Suprapubic skin (tissue), 4 donors: ENCODE data around the gene RALA. TPM values are rescaled to one million over a fixed set of nuclear protein-coding genes. Genes with fewer than 3 reads are reported as not detected.

Experiments used
- DNase-seq, 2 donors: peaks; one replicate each; pipeline ENCODE4 v3.0.0-alpha.2; 2019; ENCODE audit warnings: low spot score in 2 of 2
- H3K27ac ChIP-seq: fragments of 200-600 bp; sonication (generic); one replicate; pipeline ENCODE4 v1.5.1; 2019
- H3K27me3 ChIP-seq: fragments of 200-600 bp; sonication (generic); one replicate; pipeline ENCODE4 v1.5.1; 2019
- H3K36me3 ChIP-seq: fragments of 200-600 bp; sonication (generic); one replicate; pipeline ENCODE4 v1.5.1; 2019
- H3K4me1 ChIP-seq: fragments of 200-600 bp; sonication (generic); one replicate; pipeline ENCODE4 v1.5.1; 2019
- H3K4me3 ChIP-seq: fragments of 200-600 bp; sonication (generic); one replicate; pipeline ENCODE4 v1.5.1; 2019; ENCODE audit warnings: mild to moderate bottlenecking
- H3K9me3 ChIP-seq: fragments of 200-600 bp; sonication (generic); one replicate; pipeline ENCODE4 v1.5.1; 2019
- CTCF ChIP-seq, 2 donors: fragments of 200-600 bp in 1 of 2; fragments of 450-650 bp in 1 of 2; sonication (generic) in 1 of 2; IDR thresholded peaks; one replicate each; pipeline ENCODE4 v1.5.1; 2016 to 2019; ENCODE audit warnings: antibody characterized with exemption in 2 of 2, mild to moderate bottlenecking in 1 of 2, moderate library complexity in 1 of 2
- EP300 ChIP-seq: sonication (generic); formaldehyde crosslinking; IDR thresholded peaks from one replicate; pipeline ENCODE4 v1.6.1; 2017; ENCODE audit warnings: antibody characterized with exemption
- POLR2A ChIP-seq, 2 donors: fragments of 450-650 bp; IDR thresholded peaks; one replicate each; pipeline ENCODE4 v1.6.1; 2017; ENCODE audit warnings: antibody characterized with exemption in 2 of 2, mild to moderate bottlenecking in 2 of 2, moderate library complexity in 2 of 2
- POLR2AphosphoS5 ChIP-seq, 3 donors: sonication (generic); formaldehyde crosslinking; IDR thresholded peaks; one replicate each; pipeline ENCODE4 v1.6.1; 2017; ENCODE audit warnings: antibody characterized with exemption in 3 of 3
- WGBS: methylation state at CpG from one replicate; pipeline ENCODE4 v1.1.5; 2018; 5-methylcytosine and 5-hydroxymethylcytosine counted together
- total RNA-seq, 4 donors: library from RNA; depleted of rRNA; stranded (reverse); fragments of >200 nt; gene quantifications; one replicate each; pipeline ENCODE4 v1.1.0, GENCODE V29; 2016

Gene RALA
- total RNA-seq, 4 donors from 2014 or later: 15.5 to 24.1 (median 15.9) TPM

- Histone ChIP-seq H3K27ac (peak overlapping the region; percentile 84), H3K36me3 (no peaks in the 10 kb centered on the region), H3K4me3 (peak overlapping the region; percentile 64), H3K27me3 (no peaks in the 10 kb centered on the region), H3K4me1 (peaks cover 48% of the 10 kb centered on the region), H3K9me3 (no peaks in the 10 kb centered on the region)
- TF ChIP-seq POLR2A (IDR thresholded peaks at IDR 0.05): no peak
- TF ChIP-seq CTCF (IDR thresholded peaks at IDR 0.05): no peak
- TF ChIP-seq POLR2AphosphoS5 (IDR thresholded peaks at IDR 0.05): no peak
- TF ChIP-seq EP300: no peak
- DNase-seq: no peak
- 3% methylated on average over 7 of the region's 7 CpGs for WGBS
Observed at GRCh38 chr7:39624442-39624807, 1.1 kb downstream of the RALA start.

- Histone ChIP-seq H3K27ac (peak overlapping the region; percentile 1), H3K27me3 (no peaks in the 10 kb centered on the region), H3K36me3 (peaks cover 6% of the 10 kb centered on the region), H3K4me1 (peaks cover 48% of the 10 kb centered on the region), H3K4me3 (peak overlapping the region; percentile 64), H3K9me3 (no peaks in the 10 kb centered on the region)
- WGBS: 16% methylated on average over 5 of the region's 5 CpGs
- DNase-seq: no peak
- TF ChIP-seq POLR2A (IDR thresholded peaks at IDR 0.05): no peak
- TF ChIP-seq CTCF (IDR thresholded peaks at IDR 0.05): no peak
- TF ChIP-seq EP300: no peak
- TF ChIP-seq POLR2AphosphoS5 (IDR thresholded peaks at IDR 0.05): no peak
Observed at GRCh38 chr7:39624935-39625694, 1.7 kb downstream of the RALA start.

- H3K27ac ChIP-seq: no peak overlapping the region
- peaks cover 9% of the 10 kb centered on the region for H3K36me3 ChIP-seq
- H3K27me3 ChIP-seq: no peaks in the 10 kb centered on the region
- no peak for TF ChIP-seq POLR2AphosphoS5 (IDR thresholded peaks at IDR 0.05)
- no peak for TF ChIP-seq POLR2A (IDR thresholded peaks at IDR 0.05)
- no peak for TF ChIP-seq CTCF (IDR thresholded peaks at IDR 0.05)
- TF ChIP-seq EP300: no peak
- 77% methylated on average over 8 of the region's 8 CpGs for WGBS
- peak in 1 of 2 donors; percentile 71 for DNase-seq
- no peak overlapping the region for H3K4me3 ChIP-seq
- H3K4me1 ChIP-seq: peaks cover 9% of the 10 kb centered on the region
- H3K9me3 ChIP-seq: no peaks in the 10 kb centered on the region
Observed at GRCh38 chr7:39631736-39632308, 8.4 kb downstream of the RALA start.

GRCh38 chr7:39633563-39634477, 10.4 kb downstream of the RALA start:
- Histone ChIP-seq H3K4me1 (no peaks in the 10 kb centered on the region), H3K27me3 (no peaks in the 10 kb centered on the region), H3K9me3 (no peaks in the 10 kb centered on the region), H3K27ac (no peak overlapping the region), H3K4me3 (no peak overlapping the region), H3K36me3 (peaks cover 9% of the 10 kb centered on the region)
- WGBS: 76% methylated on average over 3 of the region's 3 CpGs
- no peak for DNase-seq
- no peak for TF ChIP-seq EP300
- no peak for TF ChIP-seq CTCF (IDR thresholded peaks at IDR 0.05)
- TF ChIP-seq POLR2AphosphoS5 (IDR thresholded peaks at IDR 0.05): no peak
- TF ChIP-seq POLR2A (IDR thresholded peaks at IDR 0.05): no peak

GRCh38 chr7:39634478-39634805, 11.1 kb downstream of the RALA start:
- 74% methylated on average over 1 of the region's 1 CpG for WGBS
- Histone ChIP-seq H3K36me3 (peaks cover 9% of the 10 kb centered on the region), H3K27me3 (no peaks in the 10 kb centered on the region), H3K27ac (no peak overlapping the region), H3K4me1 (no peaks in the 10 kb centered on the region), H3K9me3 (no peaks in the 10 kb centered on the region), H3K4me3 (no peak overlapping the region)
- DNase-seq: no peak
- no peak for TF ChIP-seq POLR2A (IDR thresholded peaks at IDR 0.05)
- TF ChIP-seq POLR2AphosphoS5 (IDR thresholded peaks at IDR 0.05): no peak
- TF ChIP-seq CTCF (IDR thresholded peaks at IDR 0.05): no peak
